NK-92 (cell line): ENCODE results near the gene ZFAND6.

Experiments
- DNase-seq: peaks from one replicate; lab custom pipeline; 2025; ENCODE audit not compliant: unreplicated experiment; lab: John Stamatoyannopoulos, UW

Gene ZFAND6

DNA sequence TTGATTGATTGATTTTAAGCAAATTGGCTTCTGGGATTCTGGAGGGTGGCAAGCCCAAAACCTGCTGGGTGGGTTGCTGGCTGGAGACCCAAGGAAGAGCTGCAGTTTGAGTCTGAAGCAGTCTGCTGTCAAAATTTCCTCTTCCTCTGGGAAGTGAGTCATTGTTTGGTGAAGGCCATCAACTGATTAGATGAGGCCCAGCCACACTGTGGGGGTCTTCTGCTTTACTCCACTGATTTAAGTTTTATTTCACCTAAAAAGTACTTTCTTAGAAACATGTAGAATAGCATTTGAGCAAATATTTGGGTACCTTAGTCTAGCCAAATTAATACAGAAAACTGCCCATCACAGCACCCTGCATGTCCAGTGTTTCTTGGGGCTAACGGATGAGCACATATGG, 127.1 kb downstream of the ZFAND6 start:
- no peak for DNase-seq
